Measurements from ENCODE around the gene TMEM150A. TPM values are rescaled to one million over a fixed set of nuclear protein-coding genes. Genes with fewer than 3 reads are reported as not detected.

Gene TMEM150A
- total RNA-seq, 1 donor from 2014 or later: 7.2 TPM

DNA sequence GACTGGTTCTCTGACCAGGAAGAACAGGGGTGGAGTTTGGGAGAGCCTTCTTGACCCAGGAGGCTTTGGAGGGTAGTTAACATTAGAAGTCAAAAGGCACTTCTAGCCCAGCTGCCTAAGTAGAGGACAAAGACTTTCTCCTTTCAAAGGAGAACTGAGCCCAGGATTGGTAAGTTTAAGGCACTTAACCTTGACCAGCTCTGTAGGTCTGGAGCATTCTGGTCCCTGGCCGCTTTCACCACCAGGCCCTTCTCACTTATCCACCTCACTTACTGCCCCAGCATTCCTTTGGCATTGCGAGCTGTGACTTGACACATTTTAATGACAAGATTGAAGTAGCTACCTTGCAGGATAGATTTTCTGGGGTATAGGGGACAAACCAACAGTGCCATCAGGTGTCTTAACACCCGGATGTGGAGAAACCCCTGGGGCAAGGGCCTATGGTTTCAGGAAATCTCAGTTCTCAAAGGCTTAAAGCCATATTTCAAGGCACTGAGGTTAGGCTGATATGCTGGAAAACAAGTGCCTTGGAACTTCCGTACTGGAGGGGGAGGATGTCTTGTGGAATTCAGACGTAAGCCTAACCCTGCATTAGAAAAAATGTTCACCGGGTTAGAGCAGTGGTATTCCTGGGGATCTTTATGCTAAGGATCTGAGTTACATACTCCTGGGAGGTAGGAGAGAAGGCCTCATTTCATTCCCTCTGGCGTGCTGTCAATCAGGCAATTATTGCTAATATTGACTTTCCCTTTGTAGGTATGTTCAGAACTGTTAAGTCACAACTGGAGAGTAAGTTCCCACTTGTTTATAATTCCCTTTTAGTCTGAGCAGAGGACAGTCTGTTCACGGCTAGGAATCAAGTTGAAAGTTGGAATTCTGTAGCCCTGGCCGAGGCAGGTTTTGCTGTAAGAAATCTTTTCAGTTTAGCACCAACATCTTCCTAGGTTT, 5.0 kb upstream of the TMEM150A start:
- H3K9ac ChIP-seq: no peak overlapping the region
- no peak overlapping the region for H3K4me3 ChIP-seq
- Mint-ChIP-seq H3K4me3 (no peak overlapping the region), H3K27me3 (ENCODE audit: insufficient read depth, low read depth) (peaks cover 2% of the 10 kb centered on the region), H3K36me3 (peaks cover 24% of the 10 kb centered on the region), H3K4me1 (peaks cover 37% of the 10 kb centered on the region), H3K27ac (no peak overlapping the region), H3K9me3 (no peaks in the 10 kb centered on the region)
- TF ChIP-seq, protein P1, sequence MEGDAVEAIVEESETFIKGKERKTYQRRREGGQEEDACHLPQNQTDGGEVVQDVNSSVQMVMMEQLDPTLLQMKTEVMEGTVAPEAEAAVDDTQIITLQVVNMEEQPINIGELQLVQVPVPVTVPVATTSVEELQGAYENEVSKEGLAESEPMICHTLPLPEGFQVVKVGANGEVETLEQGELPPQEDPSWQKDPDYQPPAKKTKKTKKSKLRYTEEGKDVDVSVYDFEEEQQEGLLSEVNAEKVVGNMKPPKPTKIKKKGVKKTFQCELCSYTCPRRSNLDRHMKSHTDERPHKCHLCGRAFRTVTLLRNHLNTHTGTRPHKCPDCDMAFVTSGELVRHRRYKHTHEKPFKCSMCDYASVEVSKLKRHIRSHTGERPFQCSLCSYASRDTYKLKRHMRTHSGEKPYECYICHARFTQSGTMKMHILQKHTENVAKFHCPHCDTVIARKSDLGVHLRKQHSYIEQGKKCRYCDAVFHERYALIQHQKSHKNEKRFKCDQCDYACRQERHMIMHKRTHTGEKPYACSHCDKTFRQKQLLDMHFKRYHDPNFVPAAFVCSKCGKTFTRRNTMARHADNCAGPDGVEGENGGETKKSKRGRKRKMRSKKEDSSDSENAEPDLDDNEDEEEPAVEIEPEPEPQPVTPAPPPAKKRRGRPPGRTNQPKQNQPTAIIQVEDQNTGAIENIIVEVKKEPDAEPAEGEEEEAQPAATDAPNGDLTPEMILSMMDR (IDR thresholded peaks at IDR 0.05): no peak
- no peak for TF ChIP-seq EZH2 (IDR thresholded peaks at IDR 0.05)
- no peaks in the 10 kb centered on the region for H3K4me1 ChIP-seq
- no peak for DNase-seq (ENCODE audit: low spot score)
- H4K20me1 ChIP-seq (ENCODE audit: low read depth): peaks cover 18% of the 10 kb centered on the region
- no peaks in the 10 kb centered on the region for H3K36me3 ChIP-seq
- no peak overlapping the region for H3K27ac ChIP-seq
- no peak overlapping the region for H3K4me2 ChIP-seq
- peaks cover 33% of the 10 kb centered on the region for H3F3A ChIP-seq (ENCODE audit: low read depth)
- no peaks in the 10 kb centered on the region for H3K9me3 ChIP-seq (ENCODE audit: low read depth)
- no peak overlapping the region for H2AFZ ChIP-seq (replicated peaks)
- peaks cover 34% of the 10 kb centered on the region for H3K79me2 ChIP-seq (ENCODE audit: low read depth)
- no peaks in the 10 kb centered on the region for H3K27me3 ChIP-seq

DNA sequence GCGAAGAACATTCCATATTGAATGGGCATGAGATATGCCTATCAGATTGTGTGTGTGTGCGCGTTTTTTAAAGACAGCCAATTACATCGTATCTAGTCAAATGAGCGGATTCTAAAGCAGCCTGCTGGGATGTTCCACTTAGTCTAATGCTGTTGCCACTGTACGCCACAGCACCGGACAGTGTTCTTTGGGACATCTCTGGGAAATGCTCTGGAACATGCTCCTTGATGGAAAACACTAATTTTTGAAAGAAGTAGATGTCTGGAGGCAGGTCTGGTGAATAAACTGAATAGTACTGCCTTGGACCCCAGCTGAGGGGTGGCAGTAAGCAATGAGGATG, 3.6 kb upstream of the TMEM150A start:
- H3K4me3 ChIP-seq: no peak overlapping the region
- no peaks in the 10 kb centered on the region for H3K36me3 ChIP-seq
- no peak for DNase-seq (ENCODE audit: low spot score)
- Mint-ChIP-seq H3K27ac (no peak overlapping the region), H3K36me3 (peaks cover 24% of the 10 kb centered on the region), H3K27me3 (ENCODE audit: insufficient read depth, low read depth) (peaks cover 4% of the 10 kb centered on the region), H3K4me1 (peaks cover 37% of the 10 kb centered on the region), H3K4me3 (peak overlapping the region; percentile 57), H3K9me3 (no peaks in the 10 kb centered on the region)
- H3K79me2 ChIP-seq (ENCODE audit: low read depth): peaks cover 27% of the 10 kb centered on the region
- no peak overlapping the region for H2AFZ ChIP-seq (replicated peaks)
- H3K9me3 ChIP-seq (ENCODE audit: low read depth): no peaks in the 10 kb centered on the region
- H3K4me1 ChIP-seq: peaks cover 4% of the 10 kb centered on the region
- H3K4me2 ChIP-seq: no peak overlapping the region
- H3F3A ChIP-seq (ENCODE audit: low read depth): peaks cover 28% of the 10 kb centered on the region
- H3K27ac ChIP-seq: no peak overlapping the region
- no peaks in the 10 kb centered on the region for H3K27me3 ChIP-seq
- TF ChIP-seq EZH2 (IDR thresholded peaks at IDR 0.05) (no peak), EZH2phosphoT487 (IDR thresholded peaks at IDR 0.05) (no peak)
- TF ChIP-seq, protein P1 (IDR thresholded peaks at IDR 0.05): no peak
- H4K20me1 ChIP-seq (ENCODE audit: low read depth): peaks cover 27% of the 10 kb centered on the region
- no peak overlapping the region for H3K9ac ChIP-seq

DNA sequence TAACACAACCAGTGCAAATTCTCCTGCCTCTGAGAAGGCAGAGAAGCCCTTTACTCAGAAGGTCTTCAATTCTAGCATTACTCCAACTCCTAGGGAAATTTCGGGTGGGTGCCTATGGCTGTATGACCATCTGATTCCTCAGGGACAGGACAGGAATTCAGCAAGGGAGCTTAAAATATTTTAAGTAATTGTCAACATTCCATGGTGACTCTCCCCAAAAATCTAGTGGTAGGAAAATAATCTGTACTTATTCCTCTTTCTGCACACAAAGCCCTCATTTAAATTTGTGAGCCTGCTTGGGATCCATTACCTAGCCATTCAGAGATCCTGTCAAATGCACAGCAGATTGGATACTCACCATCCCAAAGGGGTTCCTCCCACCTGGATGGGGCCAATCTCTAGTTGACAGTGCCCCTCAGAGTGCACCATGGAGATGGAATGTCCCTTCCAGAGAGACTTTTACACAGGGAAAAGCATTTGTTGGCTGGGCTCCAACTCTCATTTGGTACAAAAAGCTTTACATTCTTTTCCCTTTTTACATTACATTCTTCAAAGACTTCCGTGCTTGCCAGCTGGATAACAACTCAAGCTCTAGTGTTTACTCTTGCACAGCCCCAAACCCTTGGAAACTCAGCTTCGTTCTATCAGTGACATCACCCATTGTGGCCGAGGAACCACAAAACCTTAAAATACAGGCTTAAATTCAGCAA, 3.1 kb upstream of the TMEM150A start:
- H3K36me3 ChIP-seq: no peaks in the 10 kb centered on the region
- DNase-seq (ENCODE audit: low spot score): no peak

More for the DNA sequence above, 3.1 kb upstream of the TMEM150A start:
- Histone ChIP-seq H3K79me2 (ENCODE audit: low read depth) (peaks cover 23% of the 10 kb centered on the region), H3K27ac (no peak overlapping the region), H3K9me3 (ENCODE audit: low read depth) (no peaks in the 10 kb centered on the region), H3K4me2 (no peak overlapping the region), H3K4me3 (no peak overlapping the region), H4K20me1 (ENCODE audit: low read depth) (peaks cover 27% of the 10 kb centered on the region), H3F3A (ENCODE audit: low read depth) (peaks cover 29% of the 10 kb centered on the region), H3K27me3 (no peaks in the 10 kb centered on the region), H3K9ac (no peak overlapping the region), H2AFZ (replicated peaks) (no peak overlapping the region), H3K4me1 (peaks cover 4% of the 10 kb centered on the region)
- Mint-ChIP-seq H3K9me3 (no peaks in the 10 kb centered on the region), H3K27ac (peak overlapping the region; percentile 38), H3K36me3 (peaks cover 24% of the 10 kb centered on the region), H3K4me3 (peak overlapping the region; percentile 57), H3K4me1 (peaks cover 37% of the 10 kb centered on the region), H3K27me3 (ENCODE audit: insufficient read depth, low read depth) (peaks cover 6% of the 10 kb centered on the region)
- TF ChIP-seq, protein P1 (IDR thresholded peaks at IDR 0.05): no peak
- no peak for TF ChIP-seq EZH2 (IDR thresholded peaks at IDR 0.05)
- no peak for TF ChIP-seq EZH2phosphoT487 (IDR thresholded peaks at IDR 0.05)

Data from neural progenitor cell (in vitro differentiated cells).